HepG2 (cell line): ENCODE data around the gene NLRX1. TPM values are rescaled to one million over a fixed set of nuclear protein-coding genes. Genes with fewer than 3 reads are reported as not detected.
A peak's percentile ranks its signal among the peaks of the same experiment; 100 is the strongest.

ENCODE experiments used
- BRF2 ChIP-seq: sonication (generic); formaldehyde crosslinking; IDR thresholded peaks from 2 replicates; pipeline ENCODE4 v1.8.1; 2022; ENCODE audit warnings: mild to moderate bottlenecking, missing genetic modification reagents
- EEA1 ChIP-seq: sonication (generic); formaldehyde crosslinking; IDR thresholded peaks from 2 replicates; pipeline ENCODE4 v1.5.1; 2020; ENCODE audit warnings: mild to moderate bottlenecking, missing genetic modification reagents, borderline replicate concordance
- HDAC2 ChIP-seq: sonication (generic); formaldehyde crosslinking; IDR thresholded peaks from 2 replicates; pipeline ENCODE4 v1.4.0; 2020; ENCODE audit warnings: missing genetic modification reagents
- KLF6 ChIP-seq: IDR thresholded peaks from 2 replicates; pipeline ENCODE4 v1.8.0; 2016; ENCODE audit warnings: missing biosample characterization, missing genetic modification reagents
- MNT ChIP-seq: fragments of 450-650 bp; IDR thresholded peaks from 2 replicates; pipeline ENCODE4 v1.6.1; 2016
- NKX3-1 ChIP-seq: sonication (generic); formaldehyde crosslinking; IDR thresholded peaks from 2 replicates; pipeline ENCODE4 v1.5.0; 2020; ENCODE audit warnings: missing genetic modification reagents
- NRL ChIP-seq: sonication (generic); formaldehyde crosslinking; IDR thresholded peaks from 2 replicates; pipeline ENCODE4 v1.5.0; 2020; ENCODE audit warnings: missing genetic modification reagents, mild to moderate bottlenecking, moderate library complexity, borderline replicate concordance
- PCBP1 ChIP-seq: fragments of 200-400 bp; formaldehyde crosslinking; IDR thresholded peaks from 2 replicates; pipeline ENCODE4 v1.6.1; 2017; ENCODE audit warnings: mild to moderate bottlenecking, low read depth, low read length, borderline replicate concordance
- PRPF4 ChIP-seq: fragments of 200-400 bp; formaldehyde crosslinking; IDR thresholded peaks from 2 replicates; pipeline ENCODE4 v1.6.1; 2016; ENCODE audit warnings: low read length, low read depth; ENCODE audit not compliant: poor library complexity, severe bottlenecking
- PTBP1 ChIP-seq: fragments of 200-400 bp; formaldehyde crosslinking; IDR thresholded peaks from 2 replicates; pipeline ENCODE4 v1.6.1; 2018; ENCODE audit warnings: low read length, low read depth; ENCODE audit not compliant: poor library complexity, severe bottlenecking
- RXRB ChIP-seq: IDR thresholded peaks from 2 replicates; pipeline ENCODE4 v1.6.1; 2016; ENCODE audit warnings: borderline replicate concordance, missing genetic modification reagents, missing compliant biosample characterization
- SMAD3 ChIP-seq: sonication (generic); formaldehyde crosslinking; IDR thresholded peaks from 2 replicates; pipeline ENCODE4 v1.4.0; 2020; ENCODE audit warnings: missing genetic modification reagents
- SMARCC2 ChIP-seq: fragments of 450-650 bp; IDR thresholded peaks from 2 replicates; pipeline ENCODE4 v1.6.1; 2017; ENCODE audit warnings: antibody characterized with exemption, mild to moderate bottlenecking
- TFE3 ChIP-seq: IDR thresholded peaks from 2 replicates; pipeline ENCODE4 v1.6.1; 2016
- ZNF17 ChIP-seq: sonication (generic); formaldehyde crosslinking; IDR thresholded peaks from 2 replicates; pipeline ENCODE4 v1.5.0; 2020; ENCODE audit warnings: mild to moderate bottlenecking, missing genetic modification reagents
- ZNF546 ChIP-seq: sonication (generic); formaldehyde crosslinking; conservative IDR thresholded peaks from 2 replicates; pipeline ENCODE4 v1.8.1; 2023; ENCODE audit warnings: mild to moderate bottlenecking, missing genetic modification reagents
- ZNF558 ChIP-seq: sonication (generic); formaldehyde crosslinking; IDR thresholded peaks from 2 replicates; pipeline ENCODE4 v1.9.0; 2022; ENCODE audit warnings: mild to moderate bottlenecking, missing genetic modification reagents, borderline replicate concordance
- ZNF782 ChIP-seq: sonication (generic); formaldehyde crosslinking; IDR thresholded peaks from 2 replicates; pipeline ENCODE4 v1.4.0; 2020; ENCODE audit warnings: missing genetic modification reagents, mild to moderate bottlenecking, borderline replicate concordance
- ZNF792 ChIP-seq: IDR thresholded peaks from 2 replicates; pipeline ENCODE4 v1.6.1; 2016
- polyA plus RNA-seq, 8 experiments: library from polyadenylated mRNA; depleted of rRNA in 3 of 8; stranded (reverse) in 7 of 8; unstranded in 1 of 8; fragments of >200 nt; fragmentation: Illumina TruSeq in 4 of 8; extraction: Trizol in 4 of 8; gene quantifications; 2 replicates each; pipeline versions ENCODE4 v1.2.1 to v1.2.3, GENCODE V29; 2011 to 2016; ENCODE audit warnings: low read depth in 4 of 8, missing spikeins in 1 of 8, mixed read lengths in 1 of 8; ENCODE audit not compliant: insufficient read depth in 1 of 8
- total RNA-seq, 5 experiments: library from RNA; depleted of rRNA; stranded (reverse); fragments of >200 nt; fragmentation: Illumina TruSeq; extraction: Trizol; gene quantifications; 2 replicates each; pipeline ENCODE4 v1.2.3, GENCODE V29; 2016; ENCODE audit warnings: low read depth in 1 of 5
- TF ChIP-seq, protein P1 (sequence below): sonication (generic); formaldehyde crosslinking; IDR thresholded peaks from 2 replicates; pipeline ENCODE4 v1.5.1; 2020; ENCODE audit warnings: mild to moderate bottlenecking, missing genetic modification reagents, borderline replicate concordance
- TF ChIP-seq, protein P2 (sequence below): sonication (generic); formaldehyde crosslinking; IDR thresholded peaks from 2 replicates; pipeline ENCODE4 v1.4.0; 2020; ENCODE audit warnings: missing genetic modification reagents

The NLRX1 gene
- total and polyA plus RNA-seq, 2 of the 13 experiments (the other 11 are each of a cell fraction or from before 2014, with no cell fraction given): 8.7 to 11.0 TPM

DNA sequence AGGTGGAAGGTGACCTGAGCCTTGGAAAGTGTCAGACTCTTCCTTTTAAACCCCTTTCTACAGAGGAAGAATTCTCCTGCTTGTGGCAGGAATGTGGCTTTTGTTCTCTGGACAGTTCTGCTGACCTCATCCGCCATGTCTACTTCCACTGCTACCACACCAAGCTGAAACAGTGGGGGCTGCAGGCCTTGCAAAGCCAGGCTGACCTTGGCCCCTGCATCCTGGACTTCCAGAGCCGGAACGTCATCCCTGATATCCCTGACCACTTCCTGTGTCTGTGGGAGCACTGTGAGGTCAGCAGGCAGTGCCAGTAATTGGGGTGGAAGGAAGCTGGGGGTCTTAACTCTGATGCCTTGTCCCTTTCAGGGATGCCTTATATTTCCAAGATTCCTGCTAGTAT is 37.9 kb upstream of the NLRX1 start (continued):
- TF ChIP-seq, protein P1, sequence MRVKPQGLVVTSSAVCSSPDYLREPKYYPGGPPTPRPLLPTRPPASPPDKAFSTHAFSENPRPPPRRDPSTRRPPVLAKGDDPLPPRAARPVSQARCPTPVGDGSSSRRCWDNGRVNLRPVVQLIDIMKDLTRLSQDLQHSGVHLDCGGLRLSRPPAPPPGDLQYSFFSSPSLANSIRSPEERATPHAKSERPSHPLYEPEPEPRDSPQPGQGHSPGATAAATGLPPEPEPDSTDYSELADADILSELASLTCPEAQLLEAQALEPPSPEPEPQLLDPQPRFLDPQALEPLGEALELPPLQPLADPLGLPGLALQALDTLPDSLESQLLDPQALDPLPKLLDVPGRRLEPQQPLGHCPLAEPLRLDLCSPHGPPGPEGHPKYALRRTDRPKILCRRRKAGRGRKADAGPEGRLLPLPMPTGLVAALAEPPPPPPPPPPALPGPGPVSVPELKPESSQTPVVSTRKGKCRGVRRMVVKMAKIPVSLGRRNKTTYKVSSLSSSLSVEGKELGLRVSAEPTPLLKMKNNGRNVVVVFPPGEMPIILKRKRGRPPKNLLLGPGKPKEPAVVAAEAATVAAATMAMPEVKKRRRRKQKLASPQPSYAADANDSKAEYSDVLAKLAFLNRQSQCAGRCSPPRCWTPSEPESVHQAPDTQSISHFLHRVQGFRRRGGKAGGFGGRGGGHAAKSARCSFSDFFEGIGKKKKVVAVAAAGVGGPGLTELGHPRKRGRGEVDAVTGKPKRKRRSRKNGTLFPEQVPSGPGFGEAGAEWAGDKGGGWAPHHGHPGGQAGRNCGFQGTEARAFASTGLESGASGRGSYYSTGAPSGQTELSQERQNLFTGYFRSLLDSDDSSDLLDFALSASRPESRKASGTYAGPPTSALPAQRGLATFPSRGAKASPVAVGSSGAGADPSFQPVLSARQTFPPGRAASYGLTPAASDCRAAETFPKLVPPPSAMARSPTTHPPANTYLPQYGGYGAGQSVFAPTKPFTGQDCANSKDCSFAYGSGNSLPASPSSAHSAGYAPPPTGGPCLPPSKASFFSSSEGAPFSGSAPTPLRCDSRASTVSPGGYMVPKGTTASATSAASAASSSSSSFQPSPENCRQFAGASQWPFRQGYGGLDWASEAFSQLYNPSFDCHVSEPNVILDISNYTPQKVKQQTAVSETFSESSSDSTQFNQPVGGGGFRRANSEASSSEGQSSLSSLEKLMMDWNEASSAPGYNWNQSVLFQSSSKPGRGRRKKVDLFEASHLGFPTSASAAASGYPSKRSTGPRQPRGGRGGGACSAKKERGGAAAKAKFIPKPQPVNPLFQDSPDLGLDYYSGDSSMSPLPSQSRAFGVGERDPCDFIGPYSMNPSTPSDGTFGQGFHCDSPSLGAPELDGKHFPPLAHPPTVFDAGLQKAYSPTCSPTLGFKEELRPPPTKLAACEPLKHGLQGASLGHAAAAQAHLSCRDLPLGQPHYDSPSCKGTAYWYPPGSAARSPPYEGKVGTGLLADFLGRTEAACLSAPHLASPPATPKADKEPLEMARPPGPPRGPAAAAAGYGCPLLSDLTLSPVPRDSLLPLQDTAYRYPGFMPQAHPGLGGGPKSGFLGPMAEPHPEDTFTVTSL (CRISPR knock-in tag): no peak
- TF ChIP-seq PTBP1 (no peak), ZNF17 (CRISPR knock-in tag) (no peak), ZNF782 (CRISPR knock-in tag) (no peak), KLF6 (CRISPR knock-in tag) (no peak), NKX3-1 (CRISPR knock-in tag) (no peak), PCBP1 (no peak), ZNF558 (no peak), RXRB (CRISPR knock-in tag) (peak; percentile 43; the same call in 1 of the 2 replicates), SMAD3 (no peak), EEA1 (CRISPR knock-in tag) (no peak), TFE3 (no peak), ZNF792 (CRISPR knock-in tag) (no peak), PRPF4 (no peak), HDAC2 (CRISPR knock-in tag) (0 out of 2 replicates have a peak, but pooled peaks have one; percentile 20), ZNF546 (CRISPR knock-in tag) (no peak), BRF2 (no peak), NRL (CRISPR knock-in tag) (no peak), MNT (no peak), SMARCC2 (no peak)
- TF ChIP-seq, protein P2, sequence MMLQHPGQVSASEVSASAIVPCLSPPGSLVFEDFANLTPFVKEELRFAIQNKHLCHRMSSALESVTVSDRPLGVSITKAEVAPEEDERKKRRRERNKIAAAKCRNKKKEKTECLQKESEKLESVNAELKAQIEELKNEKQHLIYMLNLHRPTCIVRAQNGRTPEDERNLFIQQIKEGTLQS: peak; percentile 52
